Measurements from ENCODE around the gene POLDIP3.

POLDIP3 gene

DNA sequence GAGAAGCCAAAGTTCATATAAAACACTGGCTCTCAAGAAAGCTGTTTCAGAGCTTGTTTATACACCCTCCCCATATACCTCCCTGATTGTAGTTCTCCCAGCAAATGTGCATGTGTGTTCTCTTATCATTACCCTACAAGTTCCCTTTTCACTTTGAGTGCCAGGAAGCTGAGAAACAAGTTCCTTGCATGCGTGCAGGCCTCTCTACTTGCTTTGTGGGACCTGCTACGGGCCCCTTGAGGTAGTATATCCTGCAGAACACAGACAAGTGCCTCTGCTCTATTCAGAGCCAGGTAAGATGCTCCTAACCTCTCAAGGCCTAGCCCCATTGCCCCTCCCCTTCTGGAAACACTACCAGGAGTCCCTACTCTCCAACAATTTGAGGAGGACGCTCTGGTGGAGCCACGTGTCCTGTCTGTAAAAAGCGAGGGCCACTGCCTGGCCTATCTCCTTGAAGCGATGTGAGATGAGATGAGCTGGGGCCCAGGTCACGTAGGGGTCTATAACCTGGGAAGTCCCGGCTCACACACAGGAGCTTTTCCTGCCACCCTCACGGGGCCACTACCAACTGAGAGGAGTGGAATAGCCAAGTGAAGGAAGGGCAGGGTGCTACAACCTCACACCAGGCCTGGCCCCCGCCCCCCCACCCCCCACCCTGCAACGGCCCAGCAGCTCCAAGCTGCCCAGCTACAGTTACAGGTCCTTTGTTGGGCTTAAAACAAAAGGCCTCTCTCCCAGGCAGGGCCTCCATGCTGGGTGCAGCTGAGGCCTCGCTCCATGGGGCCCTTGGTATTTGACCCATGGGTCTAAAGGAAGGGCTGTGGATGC lies 28.3 kb upstream of the POLDIP3 start:
- DNase-seq, result no peak
- Mint-ChIP-seq H3K27me3 (ENCODE audit: low read depth, poor library complexity) (no peaks in the 10 kb centered on the region), H3K9me3 (no peaks in the 10 kb centered on the region), H3K4me1 (peaks cover 52% of the 10 kb centered on the region), H3K4me3 (no peak overlapping the region), H3K27ac (peak overlapping the region; percentile 71), H3K36me3 (ENCODE audit: low read depth) (peaks cover 11% of the 10 kb centered on the region)
- TF ChIP-seq CTCF (IDR thresholded peaks at IDR 0.05), result no peak

DNA sequence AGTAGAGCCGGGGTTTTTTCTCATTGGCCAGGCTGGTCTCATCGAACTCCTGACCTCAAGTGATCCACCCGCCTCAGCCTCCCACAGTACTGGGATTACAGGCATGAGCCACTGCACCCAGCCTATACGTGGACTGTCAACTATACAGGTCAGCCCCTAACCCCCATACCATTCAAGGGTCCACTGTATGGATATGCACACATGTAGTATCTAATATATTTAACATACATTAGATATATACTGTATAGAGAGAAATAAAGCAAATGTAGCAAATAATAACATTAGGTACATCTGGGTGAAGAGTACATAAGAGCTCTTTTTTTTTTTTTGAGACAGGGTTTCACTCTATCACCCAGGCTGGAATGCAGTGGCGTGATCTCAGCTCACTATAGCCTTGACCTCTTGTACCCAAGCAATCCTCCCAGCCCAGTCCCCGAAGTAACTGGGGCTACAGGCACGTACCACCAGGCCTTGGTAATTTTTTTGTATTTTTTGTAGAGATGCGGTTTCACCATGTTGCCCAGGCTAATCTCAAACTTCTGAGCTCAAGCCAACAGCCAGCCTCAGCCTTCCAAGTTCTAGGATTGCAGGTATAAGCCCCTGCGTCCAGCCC lies 27.2 kb upstream of the POLDIP3 start:
- no peaks in the 10 kb centered on the region for H3K27me3 Mint-ChIP-seq (ENCODE audit: low read depth, poor library complexity)
- H3K4me1 Mint-ChIP-seq, result peaks cover 41% of the 10 kb centered on the region
- no peak overlapping the region for H3K27ac Mint-ChIP-seq
- TF ChIP-seq CTCF (IDR thresholded peaks at IDR 0.05), result no peak
- no peaks in the 10 kb centered on the region for H3K9me3 Mint-ChIP-seq
- H3K36me3 Mint-ChIP-seq (ENCODE audit: low read depth), result peaks cover 19% of the 10 kb centered on the region
- no peak overlapping the region for H3K4me3 Mint-ChIP-seq
- DNase-seq, result no peak

DNA sequence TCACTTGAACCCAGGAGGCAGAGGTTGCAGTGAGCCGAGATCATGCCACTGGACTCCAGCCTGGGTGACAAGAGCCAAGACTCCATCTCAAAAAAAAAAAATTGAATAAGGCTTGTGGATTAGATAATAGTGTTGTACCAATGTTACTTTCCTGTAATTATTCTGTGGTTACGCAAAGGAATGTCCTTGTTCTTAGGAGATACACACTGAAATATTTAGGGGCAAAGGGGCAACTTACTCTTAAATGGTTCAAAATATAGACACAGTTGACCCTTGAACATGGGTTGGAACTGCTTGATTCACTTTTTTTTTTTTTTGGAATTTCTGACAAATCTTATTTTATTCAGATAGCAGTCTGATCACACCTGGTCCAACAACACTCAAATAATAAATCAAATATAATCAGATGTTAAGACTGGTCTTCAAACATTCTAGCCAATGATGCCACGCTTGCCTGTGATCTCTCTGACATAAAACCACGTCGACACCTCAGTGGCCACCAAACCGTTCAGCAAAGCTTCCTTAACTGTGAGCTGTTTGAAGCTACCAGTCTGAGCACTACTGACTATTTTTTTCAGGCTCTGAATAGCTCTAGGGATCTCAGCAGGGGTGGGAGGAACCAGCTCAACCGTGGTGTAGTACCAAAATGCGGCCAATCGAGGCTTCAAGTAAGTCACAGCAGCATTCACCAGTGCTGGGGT lies 25.0 kb upstream of the POLDIP3 start:
- no peak overlapping the region for H3K27ac Mint-ChIP-seq

GRCh38 chr22:42637555-42637954 lies 22.9 kb upstream of the POLDIP3 start:
- no peaks in the 10 kb centered on the region for H3K27me3 Mint-ChIP-seq (ENCODE audit: low read depth, poor library complexity)
- TF ChIP-seq CTCF (IDR thresholded peaks at IDR 0.05), result no peak
- no peak overlapping the region for H3K4me3 Mint-ChIP-seq
- H3K27ac Mint-ChIP-seq, result no peak overlapping the region
- peaks cover 6% of the 10 kb centered on the region for H3K4me1 Mint-ChIP-seq
- no peak for DNase-seq
- H3K9me3 Mint-ChIP-seq, result no peaks in the 10 kb centered on the region
- peaks cover 49% of the 10 kb centered on the region for H3K36me3 Mint-ChIP-seq (ENCODE audit: low read depth)

More for the DNA sequence above, 25.0 kb upstream of the POLDIP3 start:
- H3K27me3 Mint-ChIP-seq (ENCODE audit: low read depth, poor library complexity), result no peaks in the 10 kb centered on the region
- H3K9me3 Mint-ChIP-seq, result no peaks in the 10 kb centered on the region
- no peak overlapping the region for H3K4me3 Mint-ChIP-seq
- H3K4me1 Mint-ChIP-seq, result peaks cover 21% of the 10 kb centered on the region
- peaks cover 39% of the 10 kb centered on the region for H3K36me3 Mint-ChIP-seq (ENCODE audit: low read depth)
- TF ChIP-seq CTCF (IDR thresholded peaks at IDR 0.05), result no peak
- no peak for DNase-seq

- Mint-ChIP-seq H3K36me3 (ENCODE audit: low read depth) (peaks cover 54% of the 10 kb centered on the region), H3K4me3 (no peak overlapping the region), H3K9me3 (no peaks in the 10 kb centered on the region), H3K4me1 (peaks cover 5% of the 10 kb centered on the region), H3K27me3 (ENCODE audit: low read depth, poor library complexity) (no peaks in the 10 kb centered on the region), H3K27ac (no peak overlapping the region)
- TF ChIP-seq CTCF (IDR thresholded peaks at IDR 0.05), result no peak
- no peak for DNase-seq
Measured at GRCh38 chr22:42636506-42636905, 21.8 kb upstream of the POLDIP3 start.

Data from nephron progenitor cell (in vitro differentiated cells).